Measurements from ENCODE around the gene IQSEC3. TPM values are rescaled to one million over a fixed set of nuclear protein-coding genes. Genes with fewer than 3 reads are reported as not detected.

IQSEC3 gene
- total and polyA plus RNA-seq, 10 of the 15 experiments (the other 5 are each of a cell fraction or from before 2014, with no cell fraction given) = not detected

GRCh38 chr12:138898-139534 lies 72.4 kb downstream of the IQSEC3 start:
- no peak for DNase-seq (ENCODE audit: low read depth, low spot score)
- SMC1A ChIA-PET (ENCODE audit: uncharacterized antibody, unreplicated experiment) = no interaction called here
- CTCF ChIA-PET = no interaction called here
- no peak for ATAC-seq
- Histone ChIP-seq H3K27me3 (replicated peaks in 1 of 2; ENCODE audit: control insufficient read depth in 2 of 2, insufficient read depth in 2 of 2, low read length in 1 of 2) (peaks cover 0 to 2% of the 10 kb centered on the region in 2 experiments; a peak in 2 of 4 replicates), H3K4me1 (ENCODE audit: control insufficient read depth, insufficient read depth, low read length) (no peaks in the 10 kb centered on the region), H3K9ac (ENCODE audit: control insufficient read depth, insufficient read depth, low read length) (no peak overlapping the region), H3K4me2 (ENCODE audit: control insufficient read depth, insufficient read depth) (no peak overlapping the region), H3K27ac (ENCODE audit: control insufficient read depth, insufficient read depth) (no peak overlapping the region), H3K4me3 (no peak overlapping the region), H4K20me1 (ENCODE audit: control insufficient read depth, insufficient read depth) (no peaks in the 10 kb centered on the region), H3K9me3 (replicated peaks; ENCODE audit: control insufficient read depth, insufficient read depth, low read length) (no peaks in the 10 kb centered on the region), H3K79me2 (ENCODE audit: control insufficient read depth, insufficient read depth, low read length) (no peaks in the 10 kb centered on the region), H2AFZ (ENCODE audit: control insufficient read depth, low read depth, low read length) (no peak overlapping the region), H3K36me3 (ENCODE audit: control insufficient read depth in 2 of 2, insufficient read depth in 2 of 2, low read length in 1 of 2) (no peaks in the 10 kb centered on the region)
- in situ Hi-C loops (cut with MboI) (no loop called here), intact Hi-C loops (cut with micrococcal nuclease; ENCODE audit: unreplicated experiment) (no loop called here)
- no peak for FAIRE-seq
- no TSS peak for BruUV-seq (replicated peaks)
- POLR2A ChIA-PET = interaction anchor here (0.7 kb wide), 1 partner anchor 59 kb away, joined by 4 read pairs; no protein-coding TSS in a partner anchor
- RAD21 ChIA-PET (ENCODE audit: unreplicated experiment) = no interaction called here
- 60% methylated on average over 31 of the region's 49 CpGs for WGBS (ENCODE audit: insufficient coverage, insufficient replicate concordance, low lambda C conversion rate, missing lambda C conversion rate)
- TF ChIP-seq RAD21 (IDR thresholded peaks at IDR 0.05; ENCODE audit: insufficient read depth, low read depth, low read length) (no peak), NKRF (conservative IDR thresholded peaks at IDR 0.05) (no peak), SMC3 (IDR thresholded peaks at IDR 0.05; ENCODE audit: borderline replicate concordance, low read length) (no peak), POLR2A (IDR thresholded peaks at IDR 0.05; ENCODE audit: low read depth, low read length) (no peak), GABPA (IDR thresholded peaks at IDR 0.05; ENCODE audit: low read depth) (no peak), TARDBP (IDR thresholded peaks at IDR 0.05; ENCODE audit: borderline replicate concordance) (no peak), ZNF622 (IDR thresholded peaks at IDR 0.05) (no peak), MTA3 (IDR thresholded peaks at IDR 0.05; ENCODE audit: borderline replicate concordance, low read length) (no peak), HSF1 (IDR thresholded peaks at IDR 0.05; ENCODE audit: low read depth, low read length) (no peak), ZNF217 (IDR thresholded peaks at IDR 0.05) (no peak), ATF3 (IDR thresholded peaks at IDR 0.05; ENCODE audit: borderline replicate concordance, extremely low read depth, low read depth, low read length) (no peak), SREBF1 (IDR thresholded peaks at IDR 0.05; ENCODE audit: low read length) (no peak), CEBPB (IDR thresholded peaks at IDR 0.05; ENCODE audit: borderline replicate concordance in 1 of 2, low read depth in 2 of 2, low read length in 2 of 2) (no peak), ZZZ3 (IDR thresholded peaks at IDR 0.05; ENCODE audit: control insufficient read depth, insufficient read length, low read depth) (no peak), ATF2 (IDR thresholded peaks at IDR 0.05; ENCODE audit: low read length) (no peak), CBFB (IDR thresholded peaks at IDR 0.05; ENCODE audit: low read depth) (no peak)
